HG03039 (cell line): ENCODE results near the gene ORC5.
"Not testable (repeated sequence)": the region's sequence is repeated elsewhere in the genome, so short reads cannot be mapped to it uniquely, and the experiment has no call there.

Experiments used
- ATAC-seq: cut with Tn5 transposase; IDR thresholded peaks from one replicate; pipeline ENCODE4 v1.9.1; 2021; ENCODE audit warnings: mild to moderate bottlenecking, moderate library complexity; ENCODE audit not compliant: unreplicated experiment

ORC5 gene

DNA sequence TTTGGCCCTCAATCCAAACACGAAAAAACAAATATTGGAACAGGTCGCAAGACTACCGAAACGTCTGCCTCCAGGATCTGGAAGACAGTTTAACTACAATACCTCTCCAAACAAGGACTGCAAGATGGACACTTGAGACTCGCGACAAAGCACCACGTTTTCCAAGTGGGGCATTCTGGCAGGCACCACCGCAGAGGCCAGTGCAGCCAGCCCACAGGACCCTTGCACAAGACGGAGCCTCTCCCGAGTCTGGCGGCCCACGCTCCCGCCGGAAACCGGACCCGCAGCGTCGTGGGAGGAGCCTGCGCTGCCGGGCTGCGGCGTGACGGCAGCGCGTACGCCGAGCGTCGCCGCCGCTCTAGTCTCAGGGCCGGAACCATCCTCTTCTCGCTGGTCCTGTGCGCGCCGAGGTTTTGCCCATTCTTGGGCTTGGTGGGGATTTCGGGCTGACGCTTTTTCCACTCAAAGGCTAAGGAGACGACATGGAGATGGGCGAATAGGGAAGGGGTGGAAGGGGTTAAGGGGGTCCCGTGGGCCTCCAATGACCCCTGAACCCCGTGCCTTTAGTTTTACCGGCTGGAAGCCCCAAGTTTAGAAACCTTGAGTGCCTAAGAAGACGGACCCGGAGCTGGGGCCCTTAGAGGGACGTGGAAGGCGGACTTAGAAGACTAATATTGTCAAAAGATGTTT, at the start of gene ORC5:
Gene ORC5 (minus strand): TSS at position 283 of the 690 bp plus-strand sequence. CDS start 109 bp downstream, at position 174.
- ATAC-seq: peak; percentile 100

DNA sequence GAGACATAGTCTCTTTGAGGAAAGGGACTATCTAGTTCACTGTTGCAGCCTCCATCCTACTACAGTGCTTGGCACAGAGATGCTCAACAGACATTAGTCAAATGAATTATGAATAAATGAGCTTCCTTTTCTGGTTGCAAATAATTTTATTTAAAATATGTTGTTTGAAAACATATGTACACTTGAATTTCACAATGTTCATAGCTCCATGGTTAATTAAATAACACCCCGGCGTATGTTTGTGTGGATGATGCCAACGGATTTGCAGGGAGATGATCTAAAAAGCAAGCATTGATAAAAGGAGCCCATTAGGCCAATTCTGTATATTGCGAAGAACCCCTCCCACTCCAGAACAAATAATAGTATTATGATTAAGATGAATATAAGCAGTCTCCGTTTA, 47.8 kb upstream of the ORC5 start:
- ATAC-seq: no peak

DNA sequence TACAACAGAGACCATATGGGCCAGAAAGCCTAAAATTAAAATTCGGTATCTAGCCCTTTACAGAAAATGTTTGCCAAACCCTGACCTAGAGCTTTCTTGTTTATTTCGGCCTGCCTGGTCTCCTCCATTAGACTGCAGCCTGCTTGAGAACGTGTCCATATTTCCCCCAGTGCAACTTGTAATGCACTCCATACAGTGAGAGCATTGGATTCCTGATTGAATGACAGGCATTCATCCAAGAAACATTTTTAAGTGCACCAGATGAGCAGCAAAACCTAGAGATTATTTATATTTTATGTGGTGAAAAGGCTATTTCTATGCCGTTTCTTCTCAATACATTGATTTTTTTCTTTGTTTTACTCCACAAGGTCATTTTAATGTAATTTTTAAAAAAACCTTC, 47.4 kb upstream of the ORC5 start:
- no peak for ATAC-seq

DNA sequence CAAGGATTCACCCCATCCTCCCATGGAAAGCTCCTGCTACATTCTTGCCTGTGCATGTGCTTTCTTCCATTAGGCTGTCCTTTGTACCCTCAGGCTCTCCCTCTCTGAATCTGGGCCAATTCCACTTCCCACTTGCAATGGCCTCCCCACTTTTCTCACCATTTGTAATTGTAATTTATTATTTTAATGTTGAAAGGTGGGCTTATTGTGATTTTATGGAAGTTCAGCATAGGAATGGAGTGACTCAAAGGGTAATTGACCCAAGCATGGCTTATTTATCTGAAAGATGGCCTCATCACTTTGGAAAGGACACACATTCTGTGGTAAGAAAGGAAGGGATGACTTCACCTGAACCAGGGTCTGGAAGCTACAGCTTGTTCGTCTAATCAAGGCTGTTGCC, 46.9 kb upstream of the ORC5 start:
- no peak for ATAC-seq

DNA sequence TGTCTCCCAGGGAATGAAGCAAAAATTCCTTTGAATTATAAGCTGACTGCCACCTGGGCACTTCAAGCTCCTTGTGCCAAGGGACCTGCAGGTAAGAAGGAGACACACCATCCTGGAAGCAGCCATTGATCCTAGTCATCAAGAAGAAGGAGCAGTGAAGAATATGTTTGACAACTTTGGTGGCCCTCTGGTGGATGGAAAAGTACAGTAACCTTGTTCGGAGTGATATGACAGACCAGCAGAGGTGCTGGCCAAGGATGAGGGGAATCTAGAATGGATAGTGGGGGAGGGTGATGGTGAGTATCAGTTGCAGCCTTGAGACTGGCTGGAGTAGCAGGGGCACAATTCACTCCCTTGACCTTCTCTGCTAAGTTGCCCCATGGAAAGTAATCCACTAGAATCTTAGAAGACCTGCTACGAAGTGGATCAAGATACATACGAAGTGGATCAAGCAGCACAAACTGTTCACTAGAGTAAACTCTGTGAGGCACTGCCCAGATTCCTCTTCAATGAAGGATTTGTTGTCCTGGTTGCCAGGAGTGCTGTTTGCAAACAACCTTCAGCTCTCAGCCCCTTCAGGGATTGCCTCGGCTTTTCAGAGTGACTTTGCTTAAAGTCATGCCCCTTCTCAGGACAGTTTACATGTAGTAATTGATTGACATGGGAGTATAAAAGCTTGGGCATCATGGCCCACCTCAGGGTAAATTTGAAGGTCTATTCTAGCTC, 44.8 kb upstream of the ORC5 start:
- no peak for ATAC-seq

DNA sequence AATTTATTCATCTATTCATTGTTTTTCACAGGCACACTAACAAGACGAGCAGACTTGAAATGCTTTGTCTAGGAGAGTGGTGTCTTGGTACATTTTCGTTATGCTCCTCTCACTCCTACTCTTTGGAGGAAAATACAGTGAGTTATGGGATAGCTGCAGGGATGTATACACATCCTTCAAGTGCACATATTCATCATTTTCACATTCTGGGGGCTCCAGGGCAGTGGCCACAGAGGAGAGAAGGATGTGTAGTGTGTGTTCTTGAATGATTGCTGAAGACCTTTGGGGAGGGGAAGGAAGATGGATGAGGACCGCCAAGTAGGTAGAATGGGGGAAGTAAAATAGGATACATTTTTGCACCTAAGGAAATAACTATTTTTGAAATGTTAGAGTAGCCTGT, 34.8 kb upstream of the ORC5 start:
- ATAC-seq: no peak

DNA sequence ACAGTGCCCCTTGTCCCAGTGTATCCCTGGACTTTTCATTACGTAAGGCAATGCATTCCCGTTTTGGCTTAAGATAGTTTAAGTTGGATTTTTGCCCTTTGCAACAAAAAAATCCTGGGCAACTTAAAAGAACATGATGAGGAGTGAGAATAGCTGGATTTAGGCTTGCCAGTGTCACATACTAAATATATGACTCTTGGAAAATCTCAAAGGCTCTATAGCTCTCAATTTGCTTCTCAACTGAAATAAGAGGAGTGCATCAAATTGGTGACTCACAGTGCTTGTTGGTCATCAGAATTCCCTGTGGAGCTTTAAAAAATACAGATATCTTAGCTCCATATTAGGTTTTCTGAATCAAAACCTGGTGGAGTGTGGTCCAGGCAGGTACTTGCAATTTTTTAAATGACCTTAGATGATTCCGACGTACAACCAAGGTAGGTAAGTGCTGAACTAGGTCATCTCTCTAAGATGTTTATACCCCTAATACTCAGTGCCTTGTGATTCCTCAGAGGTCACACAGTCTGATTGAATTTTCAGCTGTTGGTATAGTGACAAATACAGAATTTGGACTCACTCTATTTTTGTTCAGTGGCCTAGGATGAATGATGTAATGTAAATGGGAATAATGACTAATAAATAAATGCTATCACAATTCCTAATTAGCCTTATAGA, 33.9 kb upstream of the ORC5 start:
- ATAC-seq: no peak

DNA sequence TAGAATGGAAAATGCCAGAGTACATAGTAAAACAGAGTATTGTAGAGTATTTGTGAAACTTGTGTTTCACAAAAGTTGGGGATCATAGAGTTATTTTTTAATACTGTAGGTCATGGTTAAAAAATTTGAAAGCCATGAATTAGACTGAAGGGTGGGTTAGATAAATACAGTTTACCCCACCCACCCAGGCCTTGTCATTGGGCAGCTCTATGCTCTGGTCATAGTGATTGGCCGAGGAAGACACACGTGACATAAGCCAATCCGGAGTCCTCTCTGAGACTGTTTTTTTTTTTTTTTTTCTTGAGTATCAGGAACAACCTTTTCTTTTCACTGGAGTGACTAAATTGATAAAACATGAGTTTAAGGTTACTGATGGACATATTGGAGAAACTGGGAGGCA, 33.3 kb upstream of the ORC5 start:
- ATAC-seq: no peak

DNA sequence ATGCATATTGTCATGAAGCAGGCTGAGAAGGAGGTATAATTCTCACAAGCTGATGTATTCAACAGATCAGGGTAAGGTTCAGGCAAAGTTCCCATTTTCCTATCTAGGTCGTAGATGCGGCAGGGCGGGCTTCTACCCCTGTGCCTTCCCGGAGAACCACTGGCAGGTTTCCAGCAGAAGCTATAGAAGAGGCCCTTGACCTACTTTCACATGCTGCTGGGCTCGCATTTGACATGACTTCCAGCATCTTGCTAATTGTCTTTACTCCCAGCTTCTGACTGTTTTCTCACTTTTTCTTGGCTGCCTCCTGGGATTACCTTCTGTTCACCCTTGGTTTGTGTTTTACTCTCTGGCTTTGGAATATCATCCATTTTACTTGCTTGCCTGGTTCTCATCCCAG, 32.6 kb upstream of the ORC5 start:
- ATAC-seq: no peak

DNA sequence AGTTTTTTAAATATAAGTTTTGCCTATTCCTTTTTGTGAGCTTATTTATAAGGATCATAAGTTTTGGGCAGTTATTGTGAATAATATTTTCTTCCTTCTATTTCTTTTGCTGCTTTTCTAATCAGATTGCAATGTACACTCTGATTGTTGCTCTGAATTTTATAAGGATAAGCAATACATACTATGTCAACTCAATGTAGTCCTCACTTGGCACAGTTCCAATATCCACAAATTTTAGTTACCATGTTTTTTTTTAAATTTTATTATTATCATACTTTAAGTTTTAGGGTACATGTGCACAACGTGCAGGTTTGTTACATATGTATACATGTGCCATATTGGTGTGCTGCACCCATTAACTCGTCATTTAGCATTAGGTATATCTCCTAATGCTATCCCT, 27.2 kb upstream of the ORC5 start:
- not testable (repeated sequence) for ATAC-seq

DNA sequence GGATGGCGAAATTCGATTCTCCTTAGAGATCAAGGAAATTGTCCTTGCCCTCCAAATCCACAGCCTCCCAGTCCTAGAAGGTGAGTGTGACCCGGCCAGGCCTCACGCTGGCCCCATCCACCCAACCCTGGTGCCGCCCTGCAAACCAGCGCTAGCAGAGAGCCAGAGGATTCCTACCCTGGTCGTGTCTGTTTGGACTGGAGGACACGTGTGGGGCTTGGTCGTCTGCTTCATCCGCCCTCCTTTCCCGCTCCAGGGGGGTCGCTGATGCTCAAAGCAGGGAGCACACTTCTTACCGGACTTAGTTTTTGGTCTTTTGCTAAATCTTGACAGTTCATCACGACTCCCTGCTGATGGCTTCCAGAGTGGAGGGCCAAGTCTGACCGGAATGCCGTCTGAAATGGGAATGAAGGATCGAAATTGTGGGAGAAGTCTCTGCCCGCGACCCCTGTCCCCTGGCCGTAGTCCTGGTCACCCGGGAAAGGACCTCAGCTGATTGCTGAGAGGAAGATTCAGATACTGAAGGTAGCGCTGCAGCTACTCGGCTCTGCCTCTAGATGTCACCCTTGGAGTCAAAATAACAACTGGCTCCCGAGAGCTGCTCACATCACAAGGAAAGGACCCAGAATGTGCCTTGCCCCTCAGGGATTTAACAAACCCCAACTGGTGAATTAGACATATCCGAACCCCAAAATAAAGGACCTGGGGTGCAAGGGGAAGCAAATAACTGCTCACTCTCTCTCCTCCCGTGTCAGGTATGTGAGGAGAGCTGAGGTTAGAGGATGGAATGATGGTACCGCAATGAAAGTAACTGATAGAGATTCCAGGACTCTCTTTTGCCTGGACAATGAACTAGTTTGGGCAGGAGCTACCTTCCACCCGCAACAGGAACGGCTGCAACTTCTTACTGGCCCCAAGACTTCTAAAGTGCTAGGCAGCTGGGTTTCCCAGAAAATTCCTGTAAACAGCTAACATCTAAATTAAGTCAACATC, 23.5 kb upstream of the ORC5 start:
- ATAC-seq: peak; percentile 82

DNA sequence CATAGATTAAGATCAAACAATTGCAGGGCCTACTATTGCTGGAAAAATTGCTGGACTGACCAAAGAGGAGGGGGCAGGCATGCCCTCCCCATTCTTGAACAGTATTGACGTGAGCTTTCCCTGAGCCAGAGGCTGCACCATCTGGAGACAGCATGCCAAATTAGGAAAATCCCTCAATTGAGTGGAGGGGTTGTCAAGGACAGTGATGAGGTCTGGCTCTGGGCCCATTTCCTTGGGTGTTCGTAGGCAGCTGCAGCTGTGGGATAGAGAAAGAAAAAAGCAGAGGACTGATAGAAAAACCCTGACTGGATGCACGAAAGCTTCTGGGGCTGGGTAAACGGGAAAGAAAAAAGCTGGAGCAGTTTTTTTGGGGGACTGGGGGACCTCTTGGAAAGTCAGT, 22.8 kb upstream of the ORC5 start:
- no peak for ATAC-seq

DNA sequence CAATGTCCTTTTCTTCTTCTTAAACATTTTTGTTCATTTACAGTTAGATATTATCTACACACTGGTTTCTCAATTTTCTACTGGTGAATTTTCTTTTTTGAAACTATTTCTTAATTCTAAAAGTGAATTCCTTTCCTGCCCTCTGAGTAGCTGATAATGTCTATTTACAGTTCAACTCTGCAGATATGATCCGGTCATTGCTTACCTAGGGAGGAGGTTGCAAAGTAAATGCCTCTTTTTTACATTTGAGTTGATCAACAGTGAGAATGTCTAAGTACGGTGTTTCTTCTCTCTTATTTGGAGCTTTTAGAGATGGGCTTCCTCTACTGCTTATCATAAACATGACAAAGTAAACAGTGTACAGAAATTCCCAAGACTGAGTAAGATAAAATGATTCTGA, 20.6 kb upstream of the ORC5 start:
- no peak for ATAC-seq

DNA sequence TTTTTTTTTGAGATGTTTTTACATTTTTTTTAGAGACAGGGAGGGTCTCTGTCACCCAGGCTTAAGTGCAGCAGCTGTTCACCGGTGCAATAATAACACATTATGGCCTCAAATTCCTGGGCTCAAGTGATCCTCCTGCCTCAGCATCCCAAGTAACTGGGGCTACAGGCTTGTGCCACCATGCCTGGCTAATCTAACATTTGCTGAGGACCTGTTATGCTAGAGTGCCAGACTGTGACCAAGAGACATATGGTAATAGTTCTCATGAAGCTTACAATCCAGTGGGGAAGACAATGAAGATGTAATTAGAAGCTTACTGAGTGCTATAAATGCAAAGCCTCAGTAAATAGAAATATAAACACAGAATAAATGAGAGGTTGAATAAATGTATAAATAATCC, 17.6 kb upstream of the ORC5 start:
- ATAC-seq: no peak

DNA sequence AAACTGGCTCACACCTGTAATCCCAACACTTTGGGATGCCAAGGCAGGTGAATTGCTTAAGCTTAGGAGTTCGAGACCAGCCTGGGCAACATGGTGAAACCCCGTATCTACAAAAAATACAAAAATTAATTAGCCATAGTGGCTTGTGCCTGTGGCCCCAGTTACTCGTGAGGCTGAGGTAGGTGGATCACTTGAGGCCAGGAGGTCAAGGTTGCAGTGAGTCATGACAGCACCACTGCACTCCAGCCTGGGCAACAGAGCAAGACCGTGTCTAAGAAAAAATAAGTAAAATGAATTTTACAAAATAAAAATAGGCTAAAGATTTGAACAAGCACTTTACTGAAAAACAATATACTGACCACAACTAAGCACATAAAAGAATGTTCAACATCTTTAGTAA, 9.8 kb upstream of the ORC5 start:
- no peak for ATAC-seq

DNA sequence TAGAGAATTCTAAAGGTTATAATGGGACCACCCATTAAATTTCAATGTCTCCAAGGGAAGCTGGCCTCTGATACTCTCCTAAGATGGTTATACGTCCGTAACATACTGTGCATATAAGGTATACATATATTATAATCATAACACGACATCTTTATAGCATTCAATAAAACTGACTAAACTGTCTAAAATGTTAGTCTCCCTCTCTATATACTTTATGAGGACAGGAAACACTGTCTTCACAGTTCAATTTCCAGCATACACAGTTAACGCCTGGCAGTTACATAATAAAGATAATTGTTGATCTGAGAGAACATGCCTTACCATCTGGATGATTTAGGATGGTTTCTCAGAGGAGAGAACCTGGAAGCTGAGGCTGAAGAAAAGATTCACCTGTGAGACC, 1.2 kb upstream of the ORC5 start:
- ATAC-seq: no peak

DNA sequence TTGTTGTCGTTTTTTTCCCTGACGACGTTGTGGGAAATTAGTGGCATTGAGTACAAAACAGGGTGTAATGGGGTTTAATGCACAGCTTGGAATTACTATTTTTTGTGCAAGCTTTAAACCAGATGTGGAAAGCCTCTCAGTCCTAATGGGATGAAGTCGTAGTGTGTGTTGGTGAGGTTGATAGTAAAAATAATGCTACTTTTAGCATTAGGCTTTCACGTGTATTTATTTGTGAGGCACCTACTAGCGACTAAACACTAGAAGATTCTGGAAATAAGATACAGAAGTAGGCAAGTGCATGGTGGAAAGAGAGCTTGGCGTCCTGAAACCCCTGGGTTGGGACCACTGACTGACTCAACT, 588 bp upstream of the ORC5 start:
- no peak for ATAC-seq

DNA sequence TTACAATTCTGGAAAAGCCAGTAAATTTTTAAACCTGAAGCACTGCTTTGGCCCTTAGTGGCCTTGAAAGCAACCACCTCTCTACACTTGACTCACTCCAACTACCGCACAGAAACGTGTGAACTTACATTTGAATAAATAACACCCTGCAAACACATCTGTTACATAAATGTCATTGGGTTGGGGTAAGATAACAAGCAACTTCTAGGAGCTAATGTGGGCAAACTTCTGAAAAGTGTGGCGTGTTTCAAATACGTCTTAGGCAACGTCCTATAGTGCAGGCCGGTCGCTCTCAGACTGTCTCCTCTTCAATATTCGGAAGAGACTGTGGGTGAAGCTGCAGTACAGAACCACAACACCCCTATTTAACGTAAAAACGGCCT, 474 bp downstream of the ORC5 start:
- ATAC-seq: peak; percentile 24

DNA sequence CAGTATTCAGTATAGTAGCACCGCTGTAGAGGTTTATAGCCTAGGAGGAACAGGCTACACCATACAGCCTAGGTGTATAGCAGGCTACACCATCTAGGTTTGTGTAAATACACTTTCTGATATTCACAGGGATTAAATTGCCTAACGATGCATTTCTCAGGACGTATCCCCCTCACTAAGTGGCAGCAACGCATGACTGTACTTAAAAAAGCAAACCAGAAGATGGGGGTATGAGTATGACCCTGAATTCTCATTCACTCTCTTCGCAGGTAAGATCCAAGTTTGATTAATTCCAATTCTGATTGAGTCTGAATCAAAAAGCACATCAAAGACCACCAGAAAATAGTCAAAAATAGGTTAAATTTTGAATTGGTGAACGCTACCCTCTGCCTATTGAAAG, 972 bp downstream of the ORC5 start:
- no peak for ATAC-seq

DNA sequence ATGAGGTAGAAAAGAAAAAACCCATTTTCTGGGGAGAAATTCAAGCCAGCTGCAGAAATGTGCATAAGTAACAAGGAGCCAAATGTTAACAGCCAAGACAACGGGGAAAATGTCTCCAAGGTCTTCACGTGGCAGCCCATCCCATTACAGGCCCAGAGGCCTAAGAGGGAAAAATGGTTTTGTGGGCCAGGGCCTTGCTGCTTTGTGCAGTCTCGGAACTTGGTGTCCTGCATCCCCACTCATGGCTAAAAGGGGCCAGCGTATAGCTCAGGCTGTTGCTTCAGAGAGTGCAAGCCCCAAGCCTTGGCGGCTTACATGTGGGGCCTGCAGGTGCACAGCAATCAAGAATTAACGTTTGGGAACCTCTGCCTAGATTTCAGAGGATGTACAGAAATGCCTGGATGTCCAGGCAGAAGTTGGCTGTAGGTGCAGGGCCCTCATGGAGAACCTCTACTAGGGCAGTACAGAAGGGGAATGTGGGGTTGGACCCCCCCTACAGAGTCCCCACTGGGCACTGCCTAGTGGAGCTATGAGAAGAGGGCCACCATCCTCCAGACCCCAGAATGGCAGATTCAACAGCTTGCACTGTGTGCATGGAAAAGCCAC, 9.0 kb downstream of the ORC5 start:
- no peak for ATAC-seq

DNA sequence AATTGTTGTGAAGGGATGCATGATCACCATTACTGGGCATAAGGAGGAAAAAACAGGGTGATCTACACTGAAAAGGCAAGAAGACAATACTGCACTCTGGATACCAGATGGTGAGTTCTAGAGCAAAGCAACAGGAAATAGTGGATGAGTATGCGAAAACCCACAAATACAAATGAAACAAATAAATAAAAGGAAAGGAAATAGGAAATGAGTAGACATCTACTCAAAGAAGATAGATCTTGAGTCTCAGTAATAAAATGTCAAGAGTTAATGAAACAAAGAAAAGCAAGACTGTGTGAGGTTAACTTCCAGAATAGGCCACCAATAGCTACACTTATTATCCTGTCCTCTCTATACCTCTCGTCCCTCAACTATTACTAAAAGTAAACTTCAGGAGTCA, 11.7 kb downstream of the ORC5 start:
- ATAC-seq: no peak
